ENCODE data around the gene IGSF3. TPM values are rescaled to one million over a fixed set of nuclear protein-coding genes. Genes with fewer than 3 reads are reported as not detected.

Gene IGSF3
- polyA plus RNA-seq, 1 donor: 22.1 TPM

GRCh38 chr1:116686723-116687352 lies 19.3 kb upstream of the IGSF3 start:
- no peak for DNase-seq (ENCODE audit: low read depth)

DNA sequence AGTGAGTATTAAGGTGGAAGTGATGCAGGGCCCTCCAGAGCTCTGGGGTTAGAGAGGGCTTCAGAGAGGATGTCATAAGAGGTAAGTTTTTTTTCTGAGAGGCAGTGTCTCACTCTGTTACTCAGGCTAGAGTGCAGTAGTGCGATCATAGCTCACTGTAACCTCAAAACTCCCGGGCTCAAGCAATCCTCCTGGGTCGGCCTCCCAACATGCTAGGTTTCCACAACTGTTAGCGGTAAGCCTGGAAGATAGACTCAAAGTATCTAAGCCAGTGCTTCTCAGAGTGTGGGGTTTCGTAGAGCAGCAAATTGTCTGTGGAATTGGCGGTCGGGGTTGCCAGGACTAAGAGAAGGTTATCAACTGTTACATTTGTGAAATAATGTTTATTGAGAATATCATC lies 18.6 kb upstream of the IGSF3 start:
- DNase-seq (ENCODE audit: low read depth): no peak

DNA sequence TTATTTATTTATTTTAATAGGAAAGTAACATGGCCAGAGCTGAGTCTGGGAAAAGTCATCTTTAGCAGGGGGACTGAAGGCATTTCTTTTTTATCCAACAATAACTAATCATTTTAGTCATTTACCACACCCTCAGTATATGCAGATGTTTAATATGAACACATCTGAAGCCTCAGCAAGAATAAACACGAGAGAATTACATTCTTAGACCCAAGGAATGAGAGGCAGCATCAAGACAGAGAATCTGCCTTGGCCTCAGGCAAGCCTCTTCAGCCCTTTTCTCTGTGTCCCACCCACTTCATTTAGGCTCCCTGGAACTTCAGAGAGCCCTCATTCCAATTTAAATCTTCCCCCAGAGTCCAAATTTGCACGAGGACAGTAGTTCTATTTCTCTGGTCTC lies 17.0 kb upstream of the IGSF3 start:
- no peak for DNase-seq (ENCODE audit: low read depth)

GRCh38 chr1:116682641-116683221 lies 15.2 kb upstream of the IGSF3 start:
- no peak for DNase-seq (ENCODE audit: low read depth)

- DNase-seq (ENCODE audit: low read depth): no peak
These were observed 13.9 kb upstream of the IGSF3 start for GRCh38 chr1:116681343-116681899.

GRCh38 chr1:116680752-116681151 lies 13.2 kb upstream of the IGSF3 start:
- DNase-seq (ENCODE audit: low read depth): no peak

DNA sequence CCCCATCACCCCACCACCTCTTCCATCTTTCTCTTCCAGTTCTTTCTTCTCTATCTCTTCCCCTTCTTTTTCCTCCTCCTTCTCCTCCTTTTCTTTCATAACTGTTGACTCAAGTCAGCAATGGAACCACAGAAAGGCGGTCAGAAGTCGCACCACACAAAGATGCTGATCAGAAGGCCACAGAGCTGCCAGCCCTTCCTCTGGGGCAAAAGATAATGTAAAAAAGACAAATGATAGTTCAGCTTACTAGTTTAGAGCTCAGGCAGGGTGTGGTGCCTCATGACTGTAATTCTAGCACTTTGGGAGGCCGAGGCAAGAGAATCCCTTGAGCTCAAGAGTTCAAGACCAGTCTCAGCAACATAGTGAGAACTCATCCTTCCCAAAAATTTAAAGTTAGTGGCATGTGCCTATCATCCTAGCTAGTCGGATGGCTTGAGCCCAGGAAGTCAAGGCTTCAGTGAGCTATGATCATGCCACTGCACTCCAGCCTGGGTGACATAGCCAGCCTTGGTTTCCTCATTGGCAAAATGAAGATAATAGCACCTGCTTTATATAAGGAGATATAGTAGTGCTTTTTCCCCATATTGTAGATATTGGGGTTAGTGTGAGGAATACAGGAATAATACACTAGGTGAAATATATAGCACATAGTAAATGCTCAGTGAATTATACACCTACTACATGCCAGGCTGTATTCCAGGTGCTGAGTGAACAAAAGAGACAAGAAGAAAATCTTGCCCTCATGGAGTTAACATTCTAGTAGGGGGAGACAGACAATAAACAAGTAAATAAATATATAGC lies 12.5 kb upstream of the IGSF3 start:
- no peak for DNase-seq (ENCODE audit: low read depth)

- no peak for DNase-seq (ENCODE audit: low read depth)
These were observed 11.7 kb upstream of the IGSF3 start for GRCh38 chr1:116679091-116679827.

DNA sequence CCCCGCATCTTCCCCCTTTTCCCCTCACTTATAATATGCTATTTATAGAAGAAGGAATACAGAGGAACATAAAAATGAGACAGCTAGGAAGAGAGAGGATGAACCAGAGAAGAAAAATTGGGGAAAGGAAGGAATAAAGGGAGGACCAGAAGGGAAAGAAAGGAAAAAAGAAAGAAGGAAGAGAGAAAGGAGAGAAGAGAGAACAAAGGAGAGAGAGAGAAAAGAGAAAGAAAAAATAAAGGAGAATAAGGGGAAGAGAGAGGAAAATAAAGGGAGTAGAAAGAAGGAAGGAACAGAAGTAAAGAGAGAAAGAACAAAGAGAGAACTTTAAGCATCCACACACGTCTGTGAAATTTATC lies 11.2 kb upstream of the IGSF3 start:
- no peak for DNase-seq (ENCODE audit: low read depth)

GRCh38 chr1:116677474-116678062 lies 10.0 kb upstream of the IGSF3 start:
- no peak for DNase-seq (ENCODE audit: low read depth)

DNA sequence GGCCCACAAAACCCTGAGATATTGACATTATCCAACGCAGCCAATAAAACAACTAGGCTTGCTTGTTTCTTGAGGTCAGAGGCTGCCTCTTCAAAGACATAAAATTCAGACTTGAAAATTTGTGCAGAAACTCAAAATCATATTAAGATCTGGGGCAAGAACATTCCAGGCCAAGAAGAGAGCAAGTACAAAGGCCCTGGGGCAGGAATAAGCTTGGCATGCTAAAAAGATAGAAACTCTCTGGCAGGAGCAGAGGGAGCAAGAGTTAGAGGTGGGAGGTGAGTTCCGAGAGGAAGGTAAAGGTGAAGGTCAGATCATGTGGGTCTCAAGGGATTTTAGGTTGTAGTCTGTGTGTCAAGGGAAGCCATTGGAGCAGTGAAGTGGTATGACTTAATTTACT lies 8.8 kb upstream of the IGSF3 start:
- no peak for DNase-seq (ENCODE audit: low read depth)

DNA sequence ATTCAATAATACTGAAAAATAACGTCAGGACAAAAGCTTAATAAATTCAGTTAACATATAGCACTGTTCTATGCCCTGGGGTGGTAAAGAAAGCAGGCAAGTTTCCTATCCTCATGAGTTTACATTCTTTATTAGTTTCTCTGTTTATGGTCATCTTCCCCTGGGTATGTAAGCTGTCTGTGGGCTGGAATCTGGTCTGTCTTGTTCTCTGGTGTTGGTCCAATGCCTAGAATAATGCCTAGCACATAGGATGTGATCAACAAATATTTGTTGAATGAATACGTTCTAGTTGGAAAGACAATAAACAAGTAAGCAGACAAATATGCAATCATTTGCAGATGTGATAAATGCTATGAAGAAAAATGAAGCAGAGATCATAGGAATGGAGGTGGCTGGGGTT lies 7.2 kb upstream of the IGSF3 start:
- no peak for DNase-seq (ENCODE audit: low read depth)

DNA sequence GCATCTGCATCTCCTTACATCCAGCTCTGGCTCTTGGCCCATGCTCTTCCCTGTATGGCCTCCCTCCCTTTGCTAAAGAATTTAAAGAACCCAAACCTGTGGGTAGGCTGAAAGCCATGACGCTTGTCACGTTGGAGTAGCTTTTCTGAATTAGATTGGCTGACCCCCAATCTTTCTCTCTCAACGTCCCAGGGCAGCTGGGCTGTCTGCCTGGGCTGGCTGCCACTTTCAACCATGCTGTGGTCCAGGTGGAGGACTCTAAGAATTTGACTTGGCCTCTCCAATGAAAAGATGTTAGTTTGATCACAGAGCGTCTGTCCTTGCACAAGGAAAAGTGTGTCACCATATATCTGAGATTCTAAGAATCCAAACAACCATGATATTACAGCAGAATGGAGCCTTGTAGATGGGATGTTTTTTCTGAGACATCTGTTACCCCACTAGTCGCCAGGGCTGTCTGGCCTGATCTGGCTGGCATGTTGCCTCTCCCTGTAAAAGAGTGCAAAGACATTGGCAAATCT lies 6.5 kb upstream of the IGSF3 start:
- no peak for DNase-seq (ENCODE audit: low read depth)

DNA sequence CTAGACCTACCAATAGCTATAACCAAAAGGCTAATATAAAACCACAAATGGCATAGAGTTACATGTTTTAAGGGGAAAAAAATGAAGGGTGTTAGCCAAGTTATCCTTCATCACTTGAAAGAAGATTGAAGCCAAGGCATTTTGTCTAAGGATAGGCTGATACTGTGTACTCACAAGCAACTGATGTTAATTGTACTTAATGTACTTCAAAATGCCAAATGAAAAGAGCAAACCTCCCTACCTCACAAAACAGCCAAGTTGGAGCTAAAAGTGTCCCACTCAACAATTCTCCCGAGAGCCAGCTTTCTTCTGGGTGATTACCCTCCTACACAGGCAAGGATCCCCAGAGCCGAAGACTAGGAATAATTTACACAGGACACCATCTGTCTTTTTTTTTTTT lies 4.4 kb upstream of the IGSF3 start:
- no peak for DNase-seq (ENCODE audit: low read depth)

- no peak for DNase-seq (ENCODE audit: low read depth)
These were observed 3.7 kb upstream of the IGSF3 start for GRCh38 chr1:116671072-116671760.

GRCh38 chr1:116668277-116668676 lies 744 bp upstream of the IGSF3 start:
- no peak for DNase-seq (ENCODE audit: low read depth)

DNA sequence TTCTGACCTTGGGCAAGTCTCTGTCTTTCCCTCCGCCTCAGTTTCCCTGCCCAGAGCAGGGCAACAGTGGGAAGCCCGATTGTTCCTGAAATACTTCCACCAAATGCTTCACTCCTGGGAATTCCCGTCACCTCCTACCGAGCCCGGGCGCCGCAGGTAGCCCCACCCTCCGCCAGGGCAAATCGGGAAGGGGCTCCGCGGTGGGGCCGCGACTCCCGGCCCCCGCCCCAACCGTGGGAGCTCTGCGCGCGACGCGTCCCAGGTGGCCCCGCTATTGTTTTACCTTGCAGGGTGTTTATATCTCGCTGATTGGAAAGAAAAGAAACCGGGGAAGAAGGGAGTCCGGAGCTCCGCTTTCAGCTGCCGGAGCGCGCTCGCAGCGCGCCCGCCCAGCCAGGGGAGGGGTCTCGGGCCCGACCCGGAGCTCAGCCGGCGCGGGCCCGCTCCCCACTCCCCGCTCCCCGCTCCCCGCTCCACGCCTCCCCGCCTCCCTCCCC lies 407 bp downstream of the IGSF3 start:
- no peak for DNase-seq (ENCODE audit: low read depth)

DNA sequence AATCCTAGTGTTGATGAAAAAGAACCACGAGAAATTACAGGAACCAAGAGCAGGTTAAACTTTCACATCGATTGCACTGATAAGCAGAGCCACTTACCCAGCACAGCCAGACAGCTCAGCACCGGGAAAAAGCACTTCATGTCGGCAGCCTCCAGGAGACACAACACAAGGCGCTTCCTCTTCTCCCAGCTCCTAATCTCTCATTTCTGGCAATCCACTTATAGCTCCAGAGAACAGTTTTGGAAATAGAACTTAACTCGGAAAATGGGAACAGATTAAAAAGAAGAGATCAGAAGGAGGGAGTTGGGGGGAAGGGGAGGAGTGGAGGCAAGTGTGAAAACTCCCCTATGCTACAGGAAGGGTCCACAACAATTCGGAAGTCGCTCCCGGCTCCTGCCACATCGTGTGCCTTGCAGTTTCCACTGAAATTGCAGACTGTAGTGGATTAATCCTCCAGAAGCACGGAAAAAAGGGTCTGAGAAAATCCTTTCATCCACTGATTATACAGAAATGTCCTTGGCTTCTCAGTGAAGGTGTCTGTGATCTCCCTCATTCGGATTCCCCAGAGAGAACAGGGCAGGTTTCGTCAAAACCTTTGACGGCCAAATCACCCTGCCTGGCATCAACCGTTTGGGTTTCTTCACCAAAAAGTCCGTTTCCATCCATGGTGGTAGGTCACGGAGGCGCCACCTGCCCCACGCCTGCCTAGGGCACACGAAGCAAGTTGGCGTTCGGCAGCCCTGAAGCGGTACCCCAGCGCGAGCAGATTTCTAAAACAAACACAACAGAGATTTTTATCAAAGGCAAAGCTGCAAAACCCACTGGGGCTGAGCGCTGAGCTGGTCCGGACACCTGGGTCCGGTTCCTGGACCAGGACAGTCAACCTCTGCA lies 1.1 kb downstream of the IGSF3 start:
- DNase-seq (ENCODE audit: low read depth): no peak

- DNase-seq (ENCODE audit: low read depth): no peak
These were observed 2.6 kb downstream of the IGSF3 start for GRCh38 chr1:116664978-116665371.
